Measurements from ENCODE around the gene MYOZ1. TPM values are rescaled to one million over a fixed set of nuclear protein-coding genes. Genes with fewer than 3 reads are reported as not detected.

The MYOZ1 gene
- total RNA-seq, 1 donor from 2014 or later, result 2.9 TPM

DNA sequence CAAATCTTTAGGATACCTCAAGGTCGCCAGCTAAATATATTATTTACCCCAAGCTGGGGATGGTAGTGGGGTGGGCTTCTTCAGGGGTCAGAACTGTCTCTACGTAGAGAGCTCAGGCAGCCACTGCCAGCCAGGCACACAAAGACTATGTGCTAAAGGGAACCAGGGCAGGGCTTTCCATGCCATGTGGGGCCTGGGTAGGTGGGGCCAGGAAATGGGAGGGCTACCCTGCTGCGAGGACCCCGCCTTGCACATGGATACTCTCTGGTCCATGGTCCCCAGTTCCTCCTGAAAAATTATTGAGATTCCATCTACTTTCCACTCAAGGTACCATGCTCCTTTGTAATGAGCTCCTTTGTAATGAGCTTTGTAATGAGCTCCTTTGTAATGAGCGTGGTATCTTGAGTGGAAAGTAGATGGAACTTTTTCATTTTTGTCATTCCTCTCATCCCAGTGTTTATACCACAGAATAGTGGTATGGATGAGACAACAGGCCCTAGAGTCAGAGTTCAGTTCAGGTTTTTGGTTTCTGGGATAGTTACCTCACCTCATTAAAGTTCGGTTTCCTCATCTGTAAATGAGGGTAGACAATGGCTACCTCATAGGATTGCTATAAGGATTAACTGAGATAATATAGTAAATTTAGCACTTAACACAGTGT lies 8.7 kb upstream of the MYOZ1 start:
- DNase-seq (no peak), ATAC-seq (no peak)
- Histone ChIP-seq H3K4me3 (no peak overlapping the region), H3K27me3 (ENCODE audit: low read depth) (no peaks in the 10 kb centered on the region), H3K36me3 (no peaks in the 10 kb centered on the region), H3K27ac (no peak overlapping the region), H3K9me3 (no peaks in the 10 kb centered on the region), H3K4me1 (peaks cover 21% of the 10 kb centered on the region)
- intact Hi-C loops (cut with DNase I), result no loop called here
- TF ChIP-seq, protein P1, sequence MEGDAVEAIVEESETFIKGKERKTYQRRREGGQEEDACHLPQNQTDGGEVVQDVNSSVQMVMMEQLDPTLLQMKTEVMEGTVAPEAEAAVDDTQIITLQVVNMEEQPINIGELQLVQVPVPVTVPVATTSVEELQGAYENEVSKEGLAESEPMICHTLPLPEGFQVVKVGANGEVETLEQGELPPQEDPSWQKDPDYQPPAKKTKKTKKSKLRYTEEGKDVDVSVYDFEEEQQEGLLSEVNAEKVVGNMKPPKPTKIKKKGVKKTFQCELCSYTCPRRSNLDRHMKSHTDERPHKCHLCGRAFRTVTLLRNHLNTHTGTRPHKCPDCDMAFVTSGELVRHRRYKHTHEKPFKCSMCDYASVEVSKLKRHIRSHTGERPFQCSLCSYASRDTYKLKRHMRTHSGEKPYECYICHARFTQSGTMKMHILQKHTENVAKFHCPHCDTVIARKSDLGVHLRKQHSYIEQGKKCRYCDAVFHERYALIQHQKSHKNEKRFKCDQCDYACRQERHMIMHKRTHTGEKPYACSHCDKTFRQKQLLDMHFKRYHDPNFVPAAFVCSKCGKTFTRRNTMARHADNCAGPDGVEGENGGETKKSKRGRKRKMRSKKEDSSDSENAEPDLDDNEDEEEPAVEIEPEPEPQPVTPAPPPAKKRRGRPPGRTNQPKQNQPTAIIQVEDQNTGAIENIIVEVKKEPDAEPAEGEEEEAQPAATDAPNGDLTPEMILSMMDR (IDR thresholded peaks at IDR 0.05), result no peak

DNA sequence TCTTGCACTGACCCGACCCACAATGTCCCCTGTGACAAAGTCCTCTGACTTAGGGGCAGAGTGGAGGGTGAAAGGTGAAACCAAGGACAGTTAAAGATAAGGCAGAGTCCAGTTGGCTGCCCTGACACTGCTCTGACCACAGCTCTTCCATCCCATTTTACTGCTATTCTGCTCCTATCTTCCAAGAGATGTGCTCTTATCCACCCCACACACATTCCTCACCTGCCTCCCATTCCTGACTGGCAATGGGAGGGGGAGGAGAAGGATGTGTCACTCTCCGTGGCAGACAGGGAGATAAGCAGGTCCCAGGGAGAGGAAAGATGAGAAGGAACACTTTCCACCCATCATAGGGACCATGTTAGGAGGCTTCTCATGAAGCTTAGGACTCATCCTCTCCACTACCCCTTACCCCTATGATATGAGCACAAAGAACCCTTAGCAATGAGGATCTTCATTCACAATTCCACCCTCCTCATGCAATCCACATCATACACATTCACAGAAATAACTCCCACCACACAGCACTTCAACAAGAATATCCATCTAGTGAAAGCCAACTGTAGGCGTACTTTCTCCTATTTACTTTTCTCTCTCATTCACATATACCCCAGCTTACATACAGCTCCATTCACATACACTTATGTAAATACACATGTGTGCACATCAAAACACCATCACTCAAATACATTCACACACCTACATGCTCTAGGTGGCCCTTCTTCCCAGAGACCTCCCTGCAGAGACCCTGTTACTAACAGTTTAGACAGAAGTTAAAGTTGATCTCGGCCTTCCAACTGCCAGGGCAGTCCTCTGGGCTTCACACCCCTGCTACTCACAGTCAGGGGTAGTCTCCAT lies 7.9 kb upstream of the MYOZ1 start:
- Histone ChIP-seq H3K36me3 (no peaks in the 10 kb centered on the region), H3K4me3 (no peak overlapping the region), H3K4me1 (peaks cover 21% of the 10 kb centered on the region), H3K27ac (no peak overlapping the region), H3K27me3 (ENCODE audit: low read depth) (no peaks in the 10 kb centered on the region), H3K9me3 (no peaks in the 10 kb centered on the region)
- ATAC-seq (no peak), DNase-seq (no peak)
- TF ChIP-seq, protein P1 (IDR thresholded peaks at IDR 0.05), result no peak
- intact Hi-C loops (cut with DNase I), result no loop called here

DNA sequence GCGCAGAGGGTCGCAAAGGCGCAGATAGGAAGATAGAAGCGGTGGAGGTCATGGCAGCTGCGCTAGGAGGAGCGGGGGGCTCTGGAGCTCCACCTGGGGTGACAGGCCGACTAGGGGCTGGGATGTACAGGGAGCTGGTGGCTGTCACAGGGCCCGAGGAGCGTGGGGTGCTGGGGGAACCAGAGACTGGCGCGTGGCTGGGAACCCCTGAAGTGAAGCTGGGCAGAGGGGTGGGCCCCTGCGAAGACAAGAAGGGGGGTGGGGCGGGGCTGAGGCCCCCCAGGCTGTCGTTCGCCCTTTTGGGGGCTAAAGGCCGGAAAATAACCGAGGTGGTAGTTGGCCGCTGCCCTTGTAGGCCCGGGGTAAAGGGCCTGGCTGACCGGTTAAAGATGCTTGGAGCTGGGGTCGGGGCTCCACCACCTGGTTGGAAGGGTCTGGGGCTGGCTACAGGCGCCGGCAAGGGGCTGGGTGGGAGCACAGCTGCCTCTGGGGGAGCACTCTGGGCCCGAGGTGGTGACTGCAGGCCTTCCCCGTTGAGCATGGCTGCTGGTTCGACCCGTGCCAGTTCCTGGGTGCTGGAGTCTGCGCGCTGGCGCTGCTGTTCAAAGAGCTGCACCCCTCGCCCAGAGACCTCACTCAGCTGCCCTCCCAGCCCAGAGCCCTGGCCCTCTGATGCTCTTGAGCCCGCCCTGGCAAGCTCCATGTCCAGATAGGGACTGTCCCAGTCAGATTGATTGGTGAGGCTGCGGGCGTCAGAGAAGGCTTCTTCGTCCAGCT lies 6.8 kb upstream of the MYOZ1 start:
- intact Hi-C loops (cut with DNase I), result no loop called here
- Histone ChIP-seq H3K36me3 (no peaks in the 10 kb centered on the region), H3K27me3 (ENCODE audit: low read depth) (no peaks in the 10 kb centered on the region), H3K4me3 (peak overlapping the region; percentile 69), H3K4me1 (peaks cover 27% of the 10 kb centered on the region), H3K9me3 (no peaks in the 10 kb centered on the region), H3K27ac (peak overlapping the region; percentile 60)
- peak; percentile 2 to 9 for ATAC-seq
- TF ChIP-seq, protein P1 (IDR thresholded peaks at IDR 0.05), result no peak
- no peak for DNase-seq

DNA sequence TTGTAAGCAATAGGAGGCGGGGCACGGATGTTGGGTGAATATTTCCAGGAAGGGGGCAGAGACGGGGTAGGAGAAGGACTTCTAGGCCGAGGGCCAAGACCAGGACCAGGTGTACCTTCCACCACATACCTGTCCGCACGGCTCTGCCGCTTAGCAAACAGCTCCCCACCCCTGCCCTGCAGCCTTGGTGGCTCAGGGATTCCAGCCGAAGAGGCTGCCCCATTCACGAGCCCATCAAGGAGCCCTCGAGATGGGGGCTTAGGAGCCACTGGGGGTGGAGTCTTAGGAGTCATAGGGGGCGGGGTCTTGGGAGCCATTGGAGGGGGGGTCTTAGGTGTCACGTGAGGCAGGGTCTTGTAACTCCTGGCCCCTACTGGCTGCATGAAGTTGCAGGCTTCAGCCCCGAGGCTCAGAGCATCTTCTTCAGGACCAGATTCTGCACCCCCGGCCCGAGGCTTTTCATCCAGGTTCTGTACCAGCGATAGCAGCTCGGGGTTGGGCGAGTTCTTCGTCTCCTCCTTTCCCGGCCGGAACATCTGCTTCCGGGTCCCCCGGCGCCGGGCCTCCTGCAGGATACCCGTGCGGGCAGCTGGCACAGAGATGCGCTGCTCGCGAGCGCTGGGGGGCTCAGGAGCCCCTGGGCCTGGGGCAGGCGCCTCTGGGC lies 6.1 kb upstream of the MYOZ1 start:
- Histone ChIP-seq H3K9me3 (no peaks in the 10 kb centered on the region), H3K27me3 (ENCODE audit: low read depth) (no peaks in the 10 kb centered on the region), H3K36me3 (no peaks in the 10 kb centered on the region), H3K27ac (peak overlapping the region; percentile 60), H3K4me3 (peak overlapping the region; percentile 69), H3K4me1 (peaks cover 27% of the 10 kb centered on the region)
- TF ChIP-seq, protein P1 (IDR thresholded peaks at IDR 0.05), result no peak
- intact Hi-C loops (cut with DNase I), result no loop called here
- DNase-seq (peak; percentile 70), ATAC-seq (peak; percentile 72)

DNA sequence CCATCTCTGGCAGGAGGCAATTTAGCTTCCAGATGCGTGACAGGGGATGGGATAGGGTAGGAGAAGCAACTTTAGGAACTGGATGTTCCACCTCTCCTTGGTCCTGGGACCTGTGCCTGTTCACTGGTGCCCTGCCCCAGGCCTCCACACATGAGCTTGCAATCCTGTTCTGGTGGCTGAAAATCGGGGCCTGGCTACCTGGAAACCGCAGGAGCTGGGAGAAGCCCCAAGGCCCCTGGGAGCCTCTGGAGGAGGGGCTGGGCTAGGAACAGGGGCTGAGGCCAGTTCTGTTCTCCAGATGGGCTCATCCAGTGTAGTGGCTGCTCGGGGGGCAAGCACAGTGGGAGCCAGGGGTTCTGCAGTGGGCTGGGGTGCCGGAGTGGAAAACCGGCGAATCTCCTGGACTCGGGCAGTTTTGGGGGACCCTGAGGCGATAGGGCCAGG lies 5.3 kb upstream of the MYOZ1 start:
- Histone ChIP-seq H3K36me3 (no peaks in the 10 kb centered on the region), H3K4me3 (no peak overlapping the region), H3K27ac (peak overlapping the region; percentile 60), H3K9me3 (no peaks in the 10 kb centered on the region), H3K4me1 (peaks cover 27% of the 10 kb centered on the region), H3K27me3 (ENCODE audit: low read depth) (no peaks in the 10 kb centered on the region)
- no peak for DNase-seq
- TF ChIP-seq, protein P1 (IDR thresholded peaks at IDR 0.05), result no peak
- intact Hi-C loops (cut with DNase I), result no loop called here
- ATAC-seq, result no peak
